Heart left ventricle (tissue), 13 donors: Measurements from ENCODE around the gene TDRD10.
A peak's percentile ranks its signal among the peaks of the same experiment; 100 is the strongest.

ENCODE experiments used
- CTCF ChIP-seq, 12 donors: fragments of 200-600 bp; sonication (generic) in 4 of 12; IDR thresholded peaks; one replicate each; pipeline versions ENCODE4 v1.5.0 to v1.8.0; 2018 to 2022; ENCODE audit warnings: antibody characterized with exemption in 12 of 12, mild to moderate bottlenecking in 5 of 12
- POLR2A ChIP-seq, 2 donors: fragments of 450-650 bp; IDR thresholded peaks; one replicate each; pipeline ENCODE4 v1.6.1; 2017; ENCODE audit warnings: antibody characterized with exemption in 2 of 2, mild to moderate bottlenecking in 2 of 2, moderate library complexity in 2 of 2
- donor health status: ischemic (EF 13 %, LVEDD 7.1; RV severe dilation, severe dysfunction).
- donor health status: DM: no; HTN: yes; CAD: no.
- donor health status: DM: no; HTN: no; CAD: no.
- donor health status: ischemic (EF 25% LVEDD 6.9; RV normal size, moderate dysfunction).
- donor health status: ischemic (EF 25% LVEDD 5.7; RV mildly dilated, moderate dysfunction).
- donor health status: ischemic (EF 35%, LVEDD 5.7; RV mildly dilated, moderate dysfunction).
- donor health status: nonischemic (EF 11% LVEDD 7.7; RV severe dilation, severe dysfunction).
- donor health status: DM: yes; HTN: yes; CAD: no.
- donor health status: PGD.
- donor health status: ischemic (EF 29% LVEDD 5.4; RV normal size, mild dysfunction).
- donor health status: nonischemic (EF 23%, LVEDD 6.1; RV moderate dilation, normal function).

GRCh38 chr1:154558720-154559465 is 56.9 kb downstream of the TDRD10 start:
- TF ChIP-seq POLR2A (IDR thresholded peaks at IDR 0.05) (peak in 1 of 2 donors; percentile 63), CTCF (IDR thresholded peaks at IDR 0.05) (no peak)
